Type B pancreatic cell (in vitro differentiated cells): Measurements from ENCODE around the gene MALL. TPM values are rescaled to one million over a fixed set of nuclear protein-coding genes. Genes with fewer than 3 reads are reported as not detected.
"Not testable (repeated sequence)": the region's sequence is repeated elsewhere in the genome, so short reads cannot be mapped to it uniquely, and the experiment has no call there.

Experiments
- DNase-seq: peaks from one replicate; pipeline ENCODE4 v3.0.0; 2021; ENCODE audit warnings: mixed read lengths; ENCODE audit not compliant: unreplicated experiment; ENCODE audit errors: extremely low spot score
- H3K27ac Mint-ChIP-seq: 2 replicates; pipeline ENCODE4 v1.8.0; 2021; ENCODE audit warnings: mild to moderate bottlenecking, mixed read lengths
- H3K27me3 Mint-ChIP-seq: 2 replicates; pipeline ENCODE4 v1.8.0; 2021; ENCODE audit warnings: mixed read lengths
- H3K36me3 Mint-ChIP-seq: 2 replicates; pipeline ENCODE4 v1.8.0; 2021; ENCODE audit warnings: mixed read lengths
- H3K4me1 Mint-ChIP-seq: one replicate; pipeline ENCODE4 v1.8.0; 2021; ENCODE audit warnings: mixed read lengths; ENCODE audit not compliant: unreplicated experiment
- H3K4me3 Mint-ChIP-seq: 2 replicates; pipeline ENCODE4 v1.8.0; 2021; ENCODE audit warnings: mild to moderate bottlenecking, mixed read lengths
- H3K9me3 Mint-ChIP-seq: 2 replicates; pipeline ENCODE4 v1.8.0; 2021; ENCODE audit warnings: mixed read lengths
- CTCF ChIP-seq: fragments of 200-600 bp; sonication (generic); conservative IDR thresholded peaks from 2 replicates; pipeline ENCODE4 v1.5.0; 2021; ENCODE audit warnings: antibody characterized with exemption, mild to moderate bottlenecking
- total RNA-seq: library from RNA; stranded (reverse); gene quantifications from 2 replicates; pipeline ENCODE4 v1.2.1, GENCODE V29; 2021; ENCODE audit warnings: low replicate concordance

The MALL gene
- total RNA-seq, 1 donor from 2014 or later, result 82.7 TPM

GRCh38 chr2:110097506-110098220 is 18.0 kb downstream of the MALL start:
- no peak for TF ChIP-seq CTCF
- Mint-ChIP-seq H3K36me3 (no peaks in the 10 kb centered on the region), H3K4me3 (peak overlapping the region; percentile 57), H3K27me3 (peaks cover 3% of the 10 kb centered on the region), H3K27ac (peak overlapping the region; percentile 95), H3K9me3 (no peaks in the 10 kb centered on the region), H3K4me1 (peaks cover 20% of the 10 kb centered on the region)
- peak; percentile 66 for DNase-seq

GRCh38 chr2:110095994-110096633 is 19.5 kb downstream of the MALL start:
- DNase-seq, result no peak
- Mint-ChIP-seq H3K4me3 (peak overlapping the region; percentile 67), H3K27me3 (peaks cover 3% of the 10 kb centered on the region), H3K36me3 (no peaks in the 10 kb centered on the region), H3K27ac (peak overlapping the region; percentile 41), H3K9me3 (no peaks in the 10 kb centered on the region), H3K4me1 (peaks cover 7% of the 10 kb centered on the region)
- TF ChIP-seq CTCF, result no peak

GRCh38 chr2:110094884-110095534 is 20.6 kb downstream of the MALL start:
- not testable (repeated sequence) for H3K4me3 Mint-ChIP-seq, H3K27ac Mint-ChIP-seq, DNase-seq, H3K9me3 Mint-ChIP-seq, H3K27me3 Mint-ChIP-seq, H3K36me3 Mint-ChIP-seq, H3K4me1 Mint-ChIP-seq

GRCh38 chr2:110093924-110094323 is 21.7 kb downstream of the MALL start:
- H3K9me3 Mint-ChIP-seq, H3K4me3 Mint-ChIP-seq, H3K27me3 Mint-ChIP-seq, H3K4me1 Mint-ChIP-seq, H3K36me3 Mint-ChIP-seq, DNase-seq, H3K27ac Mint-ChIP-seq: not testable (repeated sequence)

- H3K36me3 Mint-ChIP-seq, H3K9me3 Mint-ChIP-seq, H3K4me1 Mint-ChIP-seq, H3K4me3 Mint-ChIP-seq, H3K27me3 Mint-ChIP-seq, H3K27ac Mint-ChIP-seq, DNase-seq: not testable (repeated sequence)
Observed at GRCh38 chr2:110090164-110090563, 25.5 kb downstream of the MALL start.

- H3K36me3 Mint-ChIP-seq, H3K4me3 Mint-ChIP-seq, H3K27ac Mint-ChIP-seq, DNase-seq, H3K27me3 Mint-ChIP-seq, H3K4me1 Mint-ChIP-seq, H3K9me3 Mint-ChIP-seq: not testable (repeated sequence)
Observed at GRCh38 chr2:110083757-110084156, 31.9 kb downstream of the MALL start.

GRCh38 chr2:110083162-110083561 is 32.5 kb downstream of the MALL start:
- H3K4me3 Mint-ChIP-seq, H3K9me3 Mint-ChIP-seq, H3K27me3 Mint-ChIP-seq, H3K36me3 Mint-ChIP-seq, DNase-seq, H3K4me1 Mint-ChIP-seq, H3K27ac Mint-ChIP-seq: not testable (repeated sequence)

- DNase-seq, H3K9me3 Mint-ChIP-seq, H3K27ac Mint-ChIP-seq, H3K27me3 Mint-ChIP-seq, H3K4me3 Mint-ChIP-seq, H3K36me3 Mint-ChIP-seq, H3K4me1 Mint-ChIP-seq: not testable (repeated sequence)
Observed at GRCh38 chr2:110078104-110078503, 37.5 kb downstream of the MALL start.

- not testable (repeated sequence) for DNase-seq, H3K27ac Mint-ChIP-seq, H3K9me3 Mint-ChIP-seq, H3K27me3 Mint-ChIP-seq, H3K4me3 Mint-ChIP-seq, H3K4me1 Mint-ChIP-seq, H3K36me3 Mint-ChIP-seq
Observed at GRCh38 chr2:110075896-110076295, 39.7 kb downstream of the MALL start.

- H3K4me3 Mint-ChIP-seq, DNase-seq, H3K27me3 Mint-ChIP-seq, H3K4me1 Mint-ChIP-seq, H3K36me3 Mint-ChIP-seq, H3K9me3 Mint-ChIP-seq, H3K27ac Mint-ChIP-seq: not testable (repeated sequence)
Observed at GRCh38 chr2:110069869-110070268, 45.8 kb downstream of the MALL start.

- H3K27me3 Mint-ChIP-seq, H3K4me3 Mint-ChIP-seq, DNase-seq, H3K4me1 Mint-ChIP-seq, H3K9me3 Mint-ChIP-seq, H3K36me3 Mint-ChIP-seq, H3K27ac Mint-ChIP-seq: not testable (repeated sequence)
Observed at GRCh38 chr2:110068153-110068552, 47.5 kb downstream of the MALL start.

- not testable (repeated sequence) for H3K4me3 Mint-ChIP-seq
Observed at GRCh38 chr2:110062332-110062731, 53.3 kb downstream of the MALL start.

More at GRCh38 chr2:110062332-110062731, 53.3 kb downstream of the MALL start:
- H3K27ac Mint-ChIP-seq, H3K36me3 Mint-ChIP-seq, H3K9me3 Mint-ChIP-seq, DNase-seq, H3K4me1 Mint-ChIP-seq, H3K27me3 Mint-ChIP-seq: not testable (repeated sequence)
